H1 (cell line): Measurements from ENCODE around the gene TNS1. TPM values are rescaled to one million over a fixed set of nuclear protein-coding genes. Genes with fewer than 3 reads are reported as not detected.

ENCODE experiments used
- GABPA ChIP-seq: IDR thresholded peaks from 2 replicates; pipeline ENCODE4 v1.6.1; 2011; ENCODE audit warnings: mild to moderate bottlenecking, low read length, moderate library complexity, borderline replicate concordance; ENCODE audit not compliant: insufficient read depth
- YY1 ChIP-seq: IDR thresholded peaks from 2 replicates; pipeline ENCODE4 v1.6.1; 2011; ENCODE audit warnings: low read depth, mild to moderate bottlenecking, low read length
- polyA plus RNA-seq, 7 experiments: library from polyadenylated mRNA; depleted of rRNA in 3 of 7; stranded (reverse) in 5 of 7; unstranded in 2 of 7; fragments of >200 nt in 5 of 7; fragments of 200-250 nt in 2 of 7; gene quantifications; 1 replicate in 5 of 7; 2 replicates in 1 of 7; 4 replicates in 1 of 7; pipeline versions ENCODE4 v1.2.1 to v1.2.3, GENCODE V29; 2011 to 2013; ENCODE audit warnings: missing spikeins in 2 of 7, mixed read lengths in 2 of 7
- total RNA-seq: library from RNA; stranded (reverse); fragmentation: NEBNext Ultra II Directional; extraction: Animal tissue kit (Norgen Biotek cat#: 25700); gene quantifications from 2 replicates; pipeline ENCODE4 v1.2.1, GENCODE V29; 2021

Gene TNS1
- total and polyA plus RNA-seq, 2 of the 8 experiments (the other 6 are each of a cell fraction or from before 2014, with no cell fraction given), result 1.5 to 5.1 TPM

DNA sequence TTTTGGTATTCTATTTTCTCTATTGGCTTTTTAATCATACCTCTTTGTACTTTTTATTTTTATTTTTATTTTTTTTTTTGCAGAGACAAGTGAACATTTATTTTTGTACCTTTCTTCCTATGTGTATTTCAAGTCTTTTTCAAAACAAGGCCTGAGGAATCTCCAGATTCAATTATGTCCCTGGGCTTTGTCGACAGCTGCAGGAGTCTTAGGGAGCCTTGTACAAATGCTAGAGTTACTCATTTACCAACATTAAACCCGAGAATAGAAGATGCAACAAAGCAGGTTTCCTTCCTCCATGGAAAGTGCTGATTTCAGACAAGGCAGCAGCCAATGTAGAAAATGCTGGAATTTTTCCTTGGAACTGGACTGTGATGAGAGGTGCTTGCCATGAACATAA is 242.8 kb downstream of the TNS1 start (continued):
- no peak for TF ChIP-seq YY1
- no peak for TF ChIP-seq GABPA
